Measurements from ENCODE around the gene PFDN2. TPM values are rescaled to one million over a fixed set of nuclear protein-coding genes. Genes with fewer than 3 reads are reported as not detected.

The PFDN2 gene
- total RNA-seq, 2 donors from 2014 or later = 33.6 to 36.0 TPM

- 97% methylated on average over 14 of the region's 14 CpGs for WGBS
- intact Hi-C loops (cut with DNase I) = no loop called here
Observed at GRCh38 chr1:161094481-161094880, 23.4 kb downstream of the PFDN2 start.

DNA sequence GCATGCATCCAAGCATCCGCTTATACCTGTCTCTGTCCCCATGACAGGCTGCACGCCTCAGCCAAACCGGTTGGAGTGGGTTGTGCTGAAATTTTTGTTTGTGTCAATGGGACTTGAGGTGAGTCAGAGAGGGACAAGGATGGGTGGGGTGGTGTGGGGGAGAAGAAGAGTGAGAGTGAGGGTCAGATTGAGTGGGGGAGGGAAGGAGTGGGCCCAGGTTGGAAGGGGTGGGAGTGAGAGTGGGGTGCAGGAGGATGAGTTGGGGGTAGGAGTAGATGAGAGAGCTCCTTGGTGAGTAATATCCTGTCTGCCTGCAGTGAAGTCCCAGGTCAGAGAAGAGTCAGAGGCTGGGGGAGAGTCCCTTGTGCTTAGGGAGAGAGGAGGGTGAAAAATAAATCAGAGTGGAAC is 25.2 kb downstream of the PFDN2 start:
- TF ChIP-seq POLR2A (IDR thresholded peaks at IDR 0.05) = no peak
- TF ChIP-seq CTCF (IDR thresholded peaks at IDR 0.05) = no peak
- TF ChIP-seq POLR2AphosphoS5 (IDR thresholded peaks at IDR 0.05) = no peak
- 54% methylated on average over 3 of the region's 3 CpGs for WGBS
- intact Hi-C loops (cut with DNase I) = no loop called here
- Histone ChIP-seq H3K4me3 (no peak overlapping the region), H3K27me3 (replicated peaks; ENCODE audit: insufficient read depth) (no peaks in the 10 kb centered on the region), H3K9me3 (no peaks in the 10 kb centered on the region), H3K27ac (no peak overlapping the region), H3K4me1 (replicated peaks) (no peaks in the 10 kb centered on the region), H3K36me3 (no peaks in the 10 kb centered on the region)
- no peak for DNase-seq (ENCODE audit: low spot score)

More at GRCh38 chr1:161094481-161094880, 23.4 kb downstream of the PFDN2 start:
- no peaks in the 10 kb centered on the region for H3K36me3 ChIP-seq
- H3K4me3 ChIP-seq = no peak overlapping the region
- TF ChIP-seq POLR2AphosphoS5 (IDR thresholded peaks at IDR 0.05) = no peak
- TF ChIP-seq CTCF (IDR thresholded peaks at IDR 0.05) = no peak
- TF ChIP-seq POLR2A (IDR thresholded peaks at IDR 0.05) = no peak
- H3K27me3 ChIP-seq (replicated peaks; ENCODE audit: insufficient read depth) = no peaks in the 10 kb centered on the region
- H3K27ac ChIP-seq = no peak overlapping the region
- no peak for DNase-seq (ENCODE audit: low spot score)
- no peaks in the 10 kb centered on the region for H3K9me3 ChIP-seq
- no peaks in the 10 kb centered on the region for H3K4me1 ChIP-seq (replicated peaks)

GRCh38 chr1:161091796-161092507 is 25.9 kb downstream of the PFDN2 start:
- Histone ChIP-seq H3K27me3 (replicated peaks; ENCODE audit: insufficient read depth) (no peaks in the 10 kb centered on the region), H3K27ac (no peak overlapping the region), H3K9me3 (no peaks in the 10 kb centered on the region), H3K4me1 (replicated peaks) (no peaks in the 10 kb centered on the region), H3K36me3 (no peaks in the 10 kb centered on the region), H3K4me3 (no peak overlapping the region)
- intact Hi-C loops (cut with DNase I) = no loop called here
- WGBS = 90% methylated on average over 7 of the region's 7 CpGs
- no peak for DNase-seq (ENCODE audit: low spot score)
- TF ChIP-seq CTCF (IDR thresholded peaks at IDR 0.05) (no peak), POLR2AphosphoS5 (IDR thresholded peaks at IDR 0.05) (no peak), POLR2A (IDR thresholded peaks at IDR 0.05) (no peak)

DNA sequence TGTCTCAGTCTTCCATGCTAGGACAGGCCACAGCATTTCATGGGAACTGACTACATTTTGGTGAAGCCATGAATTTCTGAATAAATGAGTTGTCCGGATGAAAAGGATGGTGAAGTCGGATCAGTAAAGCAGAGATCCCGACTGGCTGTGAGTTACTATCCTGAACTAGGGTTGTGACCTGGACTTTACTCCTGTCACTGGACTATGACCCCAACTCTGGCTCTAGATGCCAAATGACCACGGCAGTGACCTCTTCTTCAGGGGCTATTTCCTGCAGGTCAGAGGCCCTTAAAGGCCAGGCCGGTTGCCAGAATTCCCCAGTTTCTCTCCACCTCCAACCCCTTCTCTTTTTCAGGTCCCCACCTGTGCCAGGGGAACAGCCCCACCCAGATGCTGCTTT is 26.7 kb downstream of the PFDN2 start:
- H3K27me3 ChIP-seq (replicated peaks; ENCODE audit: insufficient read depth) = no peaks in the 10 kb centered on the region
- H3K36me3 ChIP-seq = no peaks in the 10 kb centered on the region
- 93% methylated on average over 5 of the region's 5 CpGs for WGBS
- no peaks in the 10 kb centered on the region for H3K4me1 ChIP-seq (replicated peaks)
- intact Hi-C loops (cut with DNase I) = no loop called here
- H3K9me3 ChIP-seq = no peaks in the 10 kb centered on the region
- H3K27ac ChIP-seq = no peak overlapping the region
- DNase-seq (ENCODE audit: low spot score) = no peak
- no peak for TF ChIP-seq POLR2A (IDR thresholded peaks at IDR 0.05)
- TF ChIP-seq CTCF (IDR thresholded peaks at IDR 0.05) = no peak
- no peak for TF ChIP-seq POLR2AphosphoS5 (IDR thresholded peaks at IDR 0.05)
- no peak overlapping the region for H3K4me3 ChIP-seq

DNA sequence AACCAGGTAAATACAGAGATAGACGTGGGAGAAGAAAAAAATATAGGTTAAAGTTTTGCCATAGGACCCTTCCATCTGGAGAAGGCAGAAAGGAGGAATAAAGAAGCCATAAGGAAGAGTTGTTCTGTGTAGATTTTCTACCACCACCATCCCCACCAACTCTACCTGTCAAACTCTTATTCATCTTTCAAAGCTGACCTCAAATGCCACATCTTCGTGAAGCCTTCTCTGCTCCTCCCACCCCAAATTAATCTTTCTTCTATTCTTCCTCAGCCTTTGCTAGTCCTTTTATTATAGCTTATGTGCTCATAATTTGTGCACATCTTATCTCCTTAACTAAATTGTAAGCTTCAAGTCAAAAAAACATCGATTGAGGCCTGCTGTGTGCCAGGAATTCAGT is 27.2 kb downstream of the PFDN2 start:
- DNase-seq (ENCODE audit: low spot score) = no peak
- no peak overlapping the region for H3K4me3 ChIP-seq
- no peaks in the 10 kb centered on the region for H3K27me3 ChIP-seq (replicated peaks; ENCODE audit: insufficient read depth)
- TF ChIP-seq CTCF (IDR thresholded peaks at IDR 0.05) (no peak), POLR2AphosphoS5 (IDR thresholded peaks at IDR 0.05) (no peak), POLR2A (IDR thresholded peaks at IDR 0.05) (no peak)
- no peak overlapping the region for H3K27ac ChIP-seq
- intact Hi-C loops (cut with DNase I) = no loop called here
- H3K36me3 ChIP-seq = no peaks in the 10 kb centered on the region
- WGBS = 61% methylated on average over 3 of the region's 3 CpGs
- H3K9me3 ChIP-seq = no peaks in the 10 kb centered on the region
- H3K4me1 ChIP-seq (replicated peaks) = no peaks in the 10 kb centered on the region
